Measurements from ENCODE around the gene S1PR5.

DNA sequence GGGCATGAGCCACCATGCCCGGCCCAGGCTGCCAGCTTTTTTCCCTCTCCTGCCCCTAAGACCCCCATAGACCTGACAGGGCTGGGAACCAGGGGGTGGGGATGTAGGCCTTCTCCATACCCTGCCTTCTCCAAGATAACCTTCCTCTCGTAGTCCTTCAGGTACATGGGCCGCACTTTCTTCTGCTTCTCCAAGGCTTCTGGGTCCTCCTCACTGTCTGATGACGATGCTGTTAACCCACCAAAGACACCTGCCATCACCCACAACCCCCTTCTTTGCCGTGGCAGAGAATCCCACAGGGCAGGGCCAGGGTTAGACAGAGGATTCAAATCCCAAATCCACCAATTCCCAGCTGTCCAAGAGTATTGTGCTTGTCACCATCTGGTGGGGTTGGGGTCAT is 45.4 kb upstream of the S1PR5 start:
- TF ChIP-seq POLR2A (IDR thresholded peaks at IDR 0.05; ENCODE audit: low read depth, low read length) (no peak), POLR2AphosphoS5 (IDR thresholded peaks at IDR 0.05; ENCODE audit: low read depth, low read length) (no peak)
